GM18502 (cell line): ENCODE data around the gene TACC3.

Source experiments
- ATAC-seq: cut with Tn5 transposase; IDR thresholded peaks from one replicate; pipeline ENCODE4 v1.9.1; 2021; ENCODE audit warnings: mild to moderate bottlenecking; ENCODE audit not compliant: unreplicated experiment, poor library complexity

Gene TACC3

GRCh38 chr4:1721003-1721665, at the start of gene TACC3, which contains the start of gene TMEM129:
Gene TACC3, plus strand, starts transcription at chr4:1721521. Its CDS starts 1,901 bp downstream, at chr4:1723422.
Gene TMEM129, minus strand, starts transcription at chr4:1721323. Its CDS starts 486 bp downstream, at chr4:1720837.
- ATAC-seq: peak; percentile 77

- ATAC-seq: no peak
Observed at GRCh38 chr4:1673671-1674070, 47.6 kb upstream of the TACC3 start.

GRCh38 chr4:1674682-1675081, 46.6 kb upstream of the TACC3 start:
- ATAC-seq: no peak

GRCh38 chr4:1675136-1675801, 46.1 kb upstream of the TACC3 start:
- no peak for ATAC-seq

- ATAC-seq: no peak
Observed at GRCh38 chr4:1675802-1676137, 45.6 kb upstream of the TACC3 start.

GRCh38 chr4:1676605-1677525, 44.5 kb upstream of the TACC3 start:
- ATAC-seq: no peak

- no peak for ATAC-seq
Observed at GRCh38 chr4:1678244-1678643, 43.1 kb upstream of the TACC3 start.

GRCh38 chr4:1682860-1683259, 38.5 kb upstream of the TACC3 start:
- ATAC-seq: no peak

- ATAC-seq: no peak
Observed at GRCh38 chr4:1683261-1683735, 38.0 kb upstream of the TACC3 start.

GRCh38 chr4:1683736-1684505, 37.4 kb upstream of the TACC3 start, which contains the start of gene FAM53A:
Gene FAM53A, minus strand, starts transcription at chr4:1684313. Its CDS starts 15,572 bp downstream, at chr4:1668741.
- ATAC-seq: peak; percentile 93

- ATAC-seq: peak; percentile 7
Observed at GRCh38 chr4:1684506-1685234, 36.7 kb upstream of the TACC3 start.

- no peak for ATAC-seq
Observed at GRCh38 chr4:1685235-1686150, 35.8 kb upstream of the TACC3 start.

- ATAC-seq: no peak
Observed at GRCh38 chr4:1686440-1687036, 34.8 kb upstream of the TACC3 start.

GRCh38 chr4:1690698-1691097, 30.6 kb upstream of the TACC3 start:
- no peak for ATAC-seq

GRCh38 chr4:1691737-1692373, 29.5 kb upstream of the TACC3 start:
- no peak for ATAC-seq

- no peak for ATAC-seq
Observed at GRCh38 chr4:1693131-1693896, 28.0 kb upstream of the TACC3 start.

GRCh38 chr4:1695913-1696312, 25.4 kb upstream of the TACC3 start:
- ATAC-seq: no peak
